SJSA1 (cell line): Measurements from ENCODE around the gene TACC2. TPM values are rescaled to one million over a fixed set of nuclear protein-coding genes. Genes with fewer than 3 reads are reported as not detected.

Experiments used
- DNase-seq, 2 experiments: peaks; one replicate each; pipeline ENCODE4 v3.0.0-alpha.2; 2015 to 2020; ENCODE audit warnings: low spot score in 2 of 2, low read depth in 1 of 2
- H3K27ac ChIP-seq: fragments of 250-450 bp; sonication (Bioruptor Pico); 2 replicates; pipeline ENCODE4 v1.5.1; 2020; ENCODE audit warnings: mild to moderate bottlenecking, moderate library complexity
- H3K27me3 ChIP-seq: fragments of 250-450 bp; sonication (Bioruptor Pico); replicated peaks from 2 replicates; pipeline ENCODE4 v1.5.1; 2020; ENCODE audit warnings: mild to moderate bottlenecking, moderate library complexity
- H3K36me3 ChIP-seq: fragments of 250-450 bp; sonication (Bioruptor Pico); 2 replicates; pipeline ENCODE4 v1.5.1; 2020; ENCODE audit warnings: mild to moderate bottlenecking
- H3K4me1 ChIP-seq: fragments of 250-450 bp; sonication (Bioruptor Pico); replicated peaks from 2 replicates; pipeline ENCODE4 v1.6.1; 2021; ENCODE audit warnings: mild to moderate bottlenecking
- H3K4me3 ChIP-seq: fragments of 250-450 bp; sonication (Bioruptor Pico); 2 replicates; pipeline ENCODE4 v1.5.1; 2020; ENCODE audit warnings: mild to moderate bottlenecking
- H3K9me3 ChIP-seq: fragments of 250-450 bp; sonication (Bioruptor Pico); replicated peaks from 2 replicates; pipeline ENCODE4 v1.5.1; 2020; ENCODE audit warnings: mild to moderate bottlenecking
- total RNA-seq: library from RNA; depleted of rRNA; stranded (reverse); fragments of >200 nt; shearing (Covaris generic); gene quantifications from 2 replicates; pipeline ENCODE4 v1.2.3, GENCODE V29; 2014

TACC2 gene
- total RNA-seq, 1 experiment from 2014 or later: 4.9 TPM

DNA sequence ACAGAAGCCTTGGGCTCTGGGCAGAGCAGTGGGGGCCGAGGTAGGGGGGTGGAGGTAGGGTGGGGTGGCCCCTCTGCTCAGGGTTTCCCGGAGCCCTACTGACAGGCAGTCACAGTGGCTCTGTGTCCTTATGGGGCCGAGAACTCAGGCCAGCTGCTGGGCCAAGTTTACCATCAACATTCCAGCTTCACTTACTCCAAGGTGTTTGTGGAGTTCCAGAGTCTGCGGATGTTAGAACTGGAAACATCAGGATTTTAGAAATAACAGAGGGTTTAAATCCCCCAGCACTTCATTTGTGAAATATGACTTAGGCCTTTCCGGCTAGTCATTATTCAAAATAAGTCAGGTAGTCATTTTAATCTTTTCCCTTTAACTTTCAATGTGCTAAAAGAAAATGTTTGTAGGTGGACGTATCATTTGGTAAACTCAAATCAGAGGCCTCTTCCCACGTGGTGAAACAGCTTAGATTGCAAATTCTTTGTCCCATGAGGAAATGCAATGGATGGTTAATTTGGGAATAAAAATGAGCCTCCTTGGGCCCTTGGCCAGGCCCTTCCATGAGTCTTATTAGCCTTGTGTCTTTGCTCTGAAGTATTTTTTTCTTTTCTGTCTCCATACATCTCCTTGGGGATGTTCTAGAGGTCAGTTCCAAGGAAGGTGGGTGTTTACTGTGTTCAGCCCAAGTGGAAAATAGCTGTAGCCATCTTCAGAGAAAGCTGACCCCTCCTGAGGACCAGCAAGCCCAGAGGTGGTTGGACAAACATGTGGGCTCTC is 182.5 kb downstream of the TACC2 start:
- Histone ChIP-seq H3K4me1 (peaks cover 7% of the 10 kb centered on the region; the same call in 1 of the 2 replicates), H3K27ac (no peak overlapping the region), H3K27me3 (no peaks in the 10 kb centered on the region), H3K36me3 (no peaks in the 10 kb centered on the region), H3K9me3 (no peaks in the 10 kb centered on the region), H3K4me3 (no peak overlapping the region)
- no peak for DNase-seq

DNA sequence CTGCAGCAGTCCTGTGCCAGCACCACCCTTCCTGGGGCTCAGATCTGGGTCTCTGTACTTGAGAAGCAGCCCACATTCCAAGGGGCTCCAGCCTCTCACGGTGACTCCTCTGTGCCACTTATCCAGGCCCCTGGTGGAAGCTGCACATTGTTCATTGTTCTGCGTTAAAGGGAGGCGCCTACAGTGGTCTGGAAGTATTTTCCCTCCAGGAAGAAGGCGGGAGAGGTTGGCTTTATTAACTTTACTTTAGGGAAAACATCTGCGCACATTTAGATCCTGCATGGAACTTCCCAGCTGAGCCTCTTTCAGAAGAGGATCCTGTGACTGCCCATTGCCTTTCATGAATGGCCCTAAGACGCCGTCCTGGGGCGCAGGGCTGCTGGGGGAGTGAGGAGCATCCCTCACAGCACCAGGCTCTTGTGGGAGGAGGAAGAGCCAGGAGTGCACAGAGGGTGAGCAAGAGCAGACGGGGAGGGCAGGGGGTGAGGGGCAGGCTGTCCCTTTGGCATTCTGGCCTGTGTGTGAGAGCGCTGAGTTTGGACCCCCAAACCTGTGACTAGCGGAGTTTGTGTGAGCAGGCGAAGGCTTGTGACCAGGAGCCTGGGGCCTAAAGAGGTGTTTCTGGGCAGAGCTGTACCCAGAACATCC is 183.5 kb downstream of the TACC2 start:
- Histone ChIP-seq H3K36me3 (no peaks in the 10 kb centered on the region), H3K4me1 (peaks cover 7% of the 10 kb centered on the region; the same call in 1 of the 2 replicates), H3K9me3 (no peaks in the 10 kb centered on the region), H3K27me3 (no peaks in the 10 kb centered on the region), H3K27ac (no peak overlapping the region), H3K4me3 (no peak overlapping the region)
- DNase-seq: no peak

DNA sequence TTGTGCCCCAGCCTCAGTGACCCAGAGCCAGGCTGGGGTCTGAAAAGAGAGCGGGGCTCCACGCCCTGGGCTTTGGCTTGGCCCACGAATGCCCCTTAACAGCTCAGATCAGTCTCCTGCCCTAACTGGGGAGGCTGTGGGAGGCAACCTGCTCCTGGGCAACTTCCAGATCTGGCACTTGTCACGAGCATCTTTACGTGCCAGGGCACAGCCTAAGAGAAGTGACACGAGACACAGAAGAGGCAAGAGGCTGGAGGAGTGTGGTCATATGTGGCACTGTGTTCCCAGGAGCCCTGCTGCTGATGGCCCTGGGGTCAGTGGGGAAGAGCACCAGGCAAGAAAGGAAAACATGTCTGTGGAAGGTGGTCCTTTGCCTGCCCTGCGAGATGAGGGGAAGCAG is 184.4 kb downstream of the TACC2 start:
- H3K27ac ChIP-seq: no peak overlapping the region
- no peak for DNase-seq
- no peaks in the 10 kb centered on the region for H3K36me3 ChIP-seq
- no peaks in the 10 kb centered on the region for H3K27me3 ChIP-seq
- H3K4me3 ChIP-seq: no peak overlapping the region
- no peaks in the 10 kb centered on the region for H3K9me3 ChIP-seq
- peaks cover 7% of the 10 kb centered on the region; the same call in 1 of the 2 replicates for H3K4me1 ChIP-seq

DNA sequence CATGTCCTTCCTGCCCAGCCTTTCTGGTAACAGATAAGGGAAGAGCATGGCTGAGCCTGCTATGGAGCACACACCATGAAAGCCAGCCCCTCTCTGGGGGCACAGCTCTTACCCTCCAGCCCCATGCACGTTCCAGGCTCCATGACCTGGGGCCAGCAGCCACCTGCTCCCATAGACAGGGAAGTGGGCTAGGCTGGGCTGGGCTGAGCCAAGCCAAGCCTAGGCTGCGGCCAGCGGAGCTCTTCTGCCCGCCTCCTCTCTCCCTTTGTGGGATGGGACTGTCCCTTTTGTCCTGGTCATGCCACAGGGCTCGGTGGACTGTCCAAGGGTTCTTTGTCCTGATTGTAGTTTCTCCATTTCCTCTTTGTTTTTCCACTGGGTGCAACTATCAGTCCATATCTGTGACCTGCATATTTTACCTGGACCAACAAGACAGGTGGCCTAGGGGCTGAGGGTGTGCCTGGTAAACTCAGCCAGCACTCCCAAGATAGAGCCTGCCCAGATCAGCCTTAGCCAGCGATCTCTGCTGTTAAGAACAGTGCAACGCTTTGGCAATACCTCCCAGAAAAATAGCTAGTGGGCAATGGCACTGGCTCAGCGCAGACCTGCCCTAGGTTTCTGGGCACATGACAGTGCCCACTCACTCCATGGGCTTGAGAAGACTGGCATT is 184.9 kb downstream of the TACC2 start:
- Histone ChIP-seq H3K27ac (no peak overlapping the region), H3K4me3 (no peak overlapping the region)

DNA sequence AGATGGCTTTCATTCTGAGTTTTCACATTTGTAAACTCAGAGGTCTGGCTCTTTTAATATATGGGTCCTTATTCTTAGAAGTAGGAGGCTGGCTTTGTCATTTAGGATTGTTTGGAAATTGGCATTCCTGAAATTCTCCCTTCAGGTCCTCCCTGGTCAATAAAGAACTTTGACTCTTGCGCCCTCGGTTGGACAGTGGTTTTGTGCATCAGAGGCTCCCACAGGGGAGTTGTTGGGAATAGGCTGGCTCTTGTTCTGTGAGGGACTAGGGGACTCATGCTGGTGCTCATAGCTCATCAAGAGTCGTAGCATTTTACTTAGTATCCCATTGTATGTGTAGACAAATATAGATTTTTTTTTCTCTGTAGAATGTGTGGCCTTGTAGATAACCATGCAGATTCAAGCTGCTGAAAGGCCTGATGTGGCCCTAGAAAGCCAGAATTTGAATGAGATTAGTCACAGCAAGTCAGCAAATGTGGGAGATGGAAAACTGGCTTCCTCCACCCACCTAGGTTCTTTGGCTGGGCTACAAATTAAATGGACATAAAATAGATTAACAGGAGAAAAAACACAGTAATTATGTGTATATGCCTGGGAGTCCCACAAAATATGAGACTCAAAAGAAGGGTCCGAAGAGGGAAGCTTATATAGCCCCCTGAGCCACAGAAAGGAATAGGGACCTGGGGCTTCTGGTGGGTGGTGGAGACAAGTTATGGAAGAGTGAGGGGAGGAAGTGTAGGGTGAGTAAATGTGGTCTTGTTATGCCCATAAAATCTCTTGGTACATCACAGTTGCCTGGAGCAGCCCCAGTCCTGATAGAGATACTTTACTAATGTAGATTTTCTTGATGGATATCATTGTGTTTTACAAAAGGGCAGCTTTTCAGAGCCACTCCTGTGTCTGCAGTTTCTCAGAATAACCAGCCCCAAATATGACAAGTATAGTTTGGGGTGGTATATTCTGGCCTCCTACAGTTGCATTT is 187.6 kb downstream of the TACC2 start:
- Histone ChIP-seq H3K4me1 (peaks cover 15% of the 10 kb centered on the region), H3K4me3 (no peak overlapping the region), H3K27me3 (no peaks in the 10 kb centered on the region), H3K27ac (no peak overlapping the region), H3K9me3 (no peaks in the 10 kb centered on the region), H3K36me3 (no peaks in the 10 kb centered on the region)
- no peak for DNase-seq

More for the DNA sequence above, 184.9 kb downstream of the TACC2 start:
- Histone ChIP-seq H3K9me3 (no peaks in the 10 kb centered on the region), H3K4me1 (peaks cover 7% of the 10 kb centered on the region; the same call in 1 of the 2 replicates), H3K36me3 (no peaks in the 10 kb centered on the region), H3K27me3 (no peaks in the 10 kb centered on the region)
- no peak for DNase-seq

DNA sequence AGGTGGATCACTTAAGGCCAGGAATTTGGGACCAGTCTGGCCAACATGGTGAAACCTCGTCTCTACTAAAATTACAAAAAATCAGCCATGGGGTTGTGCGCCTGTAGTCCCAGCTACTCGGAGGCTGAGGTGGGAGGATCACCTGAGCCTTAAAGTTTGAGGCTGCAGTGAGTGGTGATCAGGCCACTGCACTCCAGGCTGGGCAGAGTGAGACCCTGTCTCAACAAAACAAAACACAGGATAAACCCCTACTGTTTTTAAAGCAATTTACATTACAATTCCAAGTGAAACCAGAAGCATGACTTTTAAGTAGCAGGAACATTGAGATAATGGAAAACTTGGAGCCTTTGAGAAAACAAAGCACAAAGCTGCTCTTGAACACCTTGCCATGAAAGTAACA is 189.7 kb downstream of the TACC2 start:
- no peak for DNase-seq
- no peaks in the 10 kb centered on the region for H3K27me3 ChIP-seq
- H3K4me3 ChIP-seq: no peak overlapping the region
- H3K9me3 ChIP-seq: no peaks in the 10 kb centered on the region
- H3K36me3 ChIP-seq: no peaks in the 10 kb centered on the region
- no peak overlapping the region for H3K27ac ChIP-seq
- H3K4me1 ChIP-seq: peaks cover 19% of the 10 kb centered on the region

DNA sequence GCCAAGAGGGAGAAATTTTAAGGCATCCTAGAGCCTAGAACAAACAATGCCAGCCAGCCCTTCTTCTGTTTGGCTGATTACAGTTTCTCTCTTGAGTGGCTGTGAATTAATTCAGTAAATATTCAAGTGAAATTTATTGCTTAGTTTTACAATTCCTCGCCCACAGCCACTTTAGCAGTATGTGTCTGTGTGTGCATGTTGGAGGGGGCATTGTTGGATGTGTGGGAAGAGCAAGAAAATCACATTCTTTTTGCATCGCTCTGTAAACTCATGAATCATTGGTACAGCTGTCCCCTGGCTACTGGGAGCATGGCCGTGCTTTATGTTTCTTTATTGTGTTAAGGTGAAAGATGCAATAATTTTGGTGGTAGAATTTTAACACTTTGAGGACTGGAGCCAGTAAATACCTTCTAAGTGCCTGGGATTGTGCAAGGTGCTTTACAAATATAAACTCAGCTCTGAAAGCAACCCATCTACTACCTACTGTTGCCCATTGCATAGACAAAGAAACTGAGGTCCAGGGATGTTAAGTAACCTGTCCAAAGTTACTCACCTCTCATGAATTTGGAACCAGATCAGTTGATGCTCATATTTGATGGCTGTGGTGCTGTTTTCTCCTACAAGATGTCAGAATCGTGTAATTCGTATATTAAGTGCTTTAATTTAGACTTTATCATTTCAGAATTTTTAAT is 192.2 kb downstream of the TACC2 start:
- Histone ChIP-seq H3K36me3 (no peaks in the 10 kb centered on the region), H3K27ac (no peak overlapping the region), H3K27me3 (no peaks in the 10 kb centered on the region), H3K9me3 (no peaks in the 10 kb centered on the region), H3K4me1 (peaks cover 19% of the 10 kb centered on the region), H3K4me3 (no peak overlapping the region)
- DNase-seq: no peak

DNA sequence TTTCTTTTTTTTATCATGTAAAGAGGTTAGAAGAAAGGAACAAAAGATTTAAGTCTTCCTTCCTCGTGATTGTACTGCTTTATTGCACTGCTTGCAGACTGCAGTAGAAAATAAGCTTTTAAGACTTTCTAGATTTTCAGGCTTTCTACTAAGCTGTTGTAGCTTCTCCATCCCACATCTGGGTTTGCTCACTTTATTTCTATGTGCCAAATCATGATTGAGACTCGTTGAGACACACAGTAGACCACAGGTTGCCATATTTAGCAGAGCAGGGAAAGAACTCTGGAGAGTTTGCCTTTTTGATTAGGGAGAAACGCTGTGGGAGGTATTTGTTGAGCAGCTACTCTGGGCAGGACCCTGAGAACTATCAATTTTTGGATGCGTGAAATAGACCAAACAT is 192.9 kb downstream of the TACC2 start:
- DNase-seq: no peak

DNA sequence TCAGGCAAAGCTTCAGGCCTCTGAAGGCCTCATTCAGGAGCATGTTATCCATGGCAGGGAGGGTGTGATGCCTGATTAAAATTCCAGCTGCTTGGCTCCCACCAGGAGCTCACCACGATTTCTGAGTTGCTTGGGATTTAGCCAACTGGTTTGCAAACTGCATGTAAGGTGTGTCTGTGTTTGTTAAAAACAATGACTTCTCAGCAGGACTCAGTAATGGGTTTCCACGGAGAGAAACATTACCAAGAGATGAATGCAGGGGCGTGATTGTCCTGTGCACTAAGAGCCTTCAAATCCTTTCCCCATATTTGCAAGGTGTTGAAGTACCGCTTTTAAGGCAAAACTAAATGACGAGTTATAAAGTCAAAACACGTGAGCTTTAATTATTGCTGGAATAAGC is 193.3 kb downstream of the TACC2 start:
- H3K27me3 ChIP-seq: no peaks in the 10 kb centered on the region
- H3K9me3 ChIP-seq: no peaks in the 10 kb centered on the region
- no peaks in the 10 kb centered on the region for H3K36me3 ChIP-seq
- no peak for DNase-seq
- no peak overlapping the region for H3K27ac ChIP-seq
- no peak overlapping the region for H3K4me3 ChIP-seq
- peaks cover 19% of the 10 kb centered on the region for H3K4me1 ChIP-seq

More for the DNA sequence above, 192.9 kb downstream of the TACC2 start:
- Histone ChIP-seq H3K27ac (no peak overlapping the region), H3K4me1 (peaks cover 19% of the 10 kb centered on the region), H3K36me3 (no peaks in the 10 kb centered on the region), H3K27me3 (no peaks in the 10 kb centered on the region), H3K9me3 (no peaks in the 10 kb centered on the region), H3K4me3 (no peak overlapping the region)

DNA sequence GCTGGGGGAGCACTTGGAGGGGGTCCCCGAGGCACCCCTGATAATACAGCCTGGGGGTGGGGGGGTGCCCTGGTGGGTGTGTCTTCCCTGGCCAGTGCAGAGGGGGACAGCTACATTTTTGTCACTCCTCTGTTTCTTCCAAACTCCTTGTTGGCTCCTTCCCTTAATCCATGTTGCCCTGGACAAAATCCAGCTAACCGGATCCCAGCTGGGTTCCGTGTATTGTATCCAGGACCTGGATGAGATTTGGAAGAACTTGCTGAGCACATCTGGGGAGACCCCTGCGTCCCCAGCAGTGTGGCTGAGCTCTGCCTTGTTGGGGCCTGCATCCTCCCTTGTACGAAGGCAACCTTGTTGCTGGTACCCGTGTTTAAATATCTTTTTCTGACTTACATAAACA is 195.3 kb downstream of the TACC2 start:
- Histone ChIP-seq H3K9me3 (no peaks in the 10 kb centered on the region), H3K27ac (no peak overlapping the region), H3K4me1 (peaks cover 19% of the 10 kb centered on the region), H3K27me3 (no peaks in the 10 kb centered on the region), H3K36me3 (no peaks in the 10 kb centered on the region), H3K4me3 (no peak overlapping the region)
- no peak for DNase-seq

DNA sequence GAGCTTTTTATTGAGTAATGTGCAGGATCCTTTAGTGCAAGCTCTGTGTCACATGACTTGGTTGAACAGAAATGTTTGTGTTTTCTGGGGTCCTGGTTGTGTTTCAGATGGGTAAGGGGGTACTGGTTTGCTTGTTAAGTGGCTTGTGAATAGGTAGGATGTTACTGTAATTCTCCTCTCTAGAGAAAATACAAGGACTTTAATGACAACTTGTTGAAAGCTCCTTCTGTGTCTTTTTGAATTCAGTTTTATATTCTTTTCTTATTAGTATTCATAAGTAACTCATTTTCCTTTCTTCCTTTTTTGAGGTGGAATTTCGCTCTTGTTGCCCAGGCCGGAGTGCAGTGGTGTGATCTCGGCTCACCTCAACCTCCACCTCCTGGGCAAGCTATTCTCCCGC is 196.7 kb downstream of the TACC2 start:
- peaks cover 19% of the 10 kb centered on the region for H3K4me1 ChIP-seq
- no peaks in the 10 kb centered on the region for H3K27me3 ChIP-seq
- no peaks in the 10 kb centered on the region for H3K9me3 ChIP-seq
- DNase-seq: no peak
- H3K27ac ChIP-seq: no peak overlapping the region
- H3K36me3 ChIP-seq: no peaks in the 10 kb centered on the region
- no peak overlapping the region for H3K4me3 ChIP-seq

DNA sequence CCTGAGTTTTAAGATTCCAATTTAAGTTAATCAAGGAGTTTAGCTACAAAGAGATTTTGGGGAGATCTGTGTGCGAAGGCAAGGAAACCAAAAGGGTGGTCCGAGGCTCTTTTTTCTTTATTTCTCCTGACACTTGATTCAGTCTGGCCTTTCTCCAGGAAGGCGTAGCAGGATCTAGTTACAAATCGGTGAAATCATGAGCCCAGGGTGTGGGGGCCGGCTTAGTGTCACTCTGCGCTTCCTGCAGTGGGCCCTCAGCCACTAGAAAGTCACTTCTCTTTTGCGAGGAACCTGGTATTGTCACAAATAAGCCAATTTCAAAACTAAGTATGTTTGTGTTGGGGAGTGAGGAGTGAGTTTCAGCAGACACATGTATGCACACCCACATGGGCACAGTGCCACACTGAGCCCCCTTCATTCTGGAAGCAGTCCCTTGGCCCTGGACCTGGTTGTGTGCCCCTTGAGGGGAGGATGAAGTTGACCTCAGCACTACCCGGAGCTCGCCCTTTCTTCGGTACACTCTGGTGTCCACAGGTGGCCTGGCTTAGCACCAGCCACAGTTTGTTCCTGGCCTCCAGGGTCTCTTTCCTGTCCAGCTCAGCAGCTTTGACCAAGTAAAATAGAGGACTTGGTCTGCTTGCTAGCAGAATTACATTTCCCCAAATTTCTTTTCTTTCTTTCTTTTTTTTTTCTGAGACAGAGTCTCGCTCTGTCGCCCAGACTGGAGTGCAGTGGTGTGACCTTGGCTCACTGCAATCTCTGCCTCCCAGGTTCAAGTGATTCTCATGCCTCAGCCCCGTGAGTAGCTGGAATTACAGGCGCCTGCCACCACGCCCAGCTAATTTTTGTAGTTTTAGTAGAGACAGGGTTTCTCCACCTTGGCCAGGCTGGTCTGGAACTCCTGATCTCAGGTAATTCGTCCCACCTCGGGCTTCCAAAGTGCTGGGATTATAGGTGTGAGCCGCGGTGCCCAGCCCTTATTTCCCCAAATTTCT is 198.2 kb downstream of the TACC2 start:
- H3K36me3 ChIP-seq: no peaks in the 10 kb centered on the region
- peaks cover 12% of the 10 kb centered on the region for H3K4me1 ChIP-seq
- no peak overlapping the region for H3K27ac ChIP-seq
- no peaks in the 10 kb centered on the region for H3K9me3 ChIP-seq
- DNase-seq: no peak
- H3K4me3 ChIP-seq: no peak overlapping the region
- H3K27me3 ChIP-seq: no peaks in the 10 kb centered on the region
